ENCODE results near the gene ANKEF1. TPM values are rescaled to one million over a fixed set of nuclear protein-coding genes. Genes with fewer than 3 reads are reported as not detected.

Gene ANKEF1
- total and polyA plus RNA-seq, 7 donors, result 0.52 to 2.7 (median 1.3) TPM

DNA sequence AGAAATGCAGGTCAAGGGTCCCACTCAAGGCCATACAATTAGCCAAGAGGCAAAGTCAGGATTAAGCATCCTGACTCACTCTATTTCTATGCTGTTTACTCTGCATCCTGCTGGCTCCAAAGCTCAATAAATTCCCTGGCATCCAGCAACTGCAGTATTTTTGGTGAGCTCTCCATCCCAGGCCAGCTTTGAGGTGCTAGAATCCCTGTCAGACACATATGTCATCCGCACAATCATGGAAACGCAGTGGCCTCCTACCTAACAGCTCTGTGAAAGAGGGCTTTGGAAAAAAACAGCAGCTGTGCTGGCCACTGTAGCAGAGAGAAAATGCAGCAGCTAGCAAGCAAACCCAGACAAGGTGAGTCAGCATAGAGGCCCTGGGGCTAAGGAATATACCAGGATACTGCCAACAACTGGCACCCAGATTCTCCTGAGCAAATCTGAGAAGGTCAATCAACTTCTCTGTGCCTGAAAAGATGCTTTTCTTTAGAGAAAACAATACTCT, 58.4 kb downstream of the ANKEF1 start:
- H3K4me1 ChIP-seq, result no peaks in the 10 kb centered on the region
- no peak for DNase-seq
- ATAC-seq, result no peak
- no peak for TF ChIP-seq CTCF (IDR thresholded peaks at IDR 0.05)
- H3K36me3 ChIP-seq (ENCODE audit: insufficient read depth in 1 of 2, low read depth in 1 of 2), result no peaks in the 10 kb centered on the region
- intact Hi-C loops (cut with DNase I), result loop anchor here in 1 of 2 donors (10.0 kb wide), 1 partner anchor 468 kb away; no protein-coding TSS in a partner anchor
- H3K27me3 ChIP-seq (ENCODE audit: insufficient read depth in 3 of 3, low read length in 2 of 3), result no peaks in the 10 kb centered on the region
- whole genome bisulfite sequencing, 3 donors, result 72 to 88% (median 80%) methylated on average over 2 of the region's 2 CpGs
- no peak overlapping the region for H3K4me3 ChIP-seq
- H3K9me3 ChIP-seq, result no peaks in the 10 kb centered on the region
- H3K27ac ChIP-seq, result no peak overlapping the region

GRCh38 chr20:10094566-10095173, 59.9 kb downstream of the ANKEF1 start:
- DNase-seq (no peak), ATAC-seq (no peak)
- no peak overlapping the region for H3K4me3 ChIP-seq
- H3K36me3 ChIP-seq (ENCODE audit: insufficient read depth in 1 of 2, low read depth in 1 of 2), result no peaks in the 10 kb centered on the region
- no peaks in the 10 kb centered on the region for H3K4me1 ChIP-seq
- 71 to 78% (median 75%) methylated on average over 5 of the region's 5 CpGs for WGBS, 3 donors
- intact Hi-C loops (cut with DNase I), result loop anchor here in 1 of 2 donors (10.0 kb wide), 1 partner anchor 470 kb away; no protein-coding TSS in a partner anchor
- TF ChIP-seq CTCF (IDR thresholded peaks at IDR 0.05), result no peak
- H3K27ac ChIP-seq, result no peak overlapping the region
- no peaks in the 10 kb centered on the region for H3K9me3 ChIP-seq
- H3K27me3 ChIP-seq (ENCODE audit: insufficient read depth in 3 of 3, low read length in 2 of 3), result no peaks in the 10 kb centered on the region

DNA sequence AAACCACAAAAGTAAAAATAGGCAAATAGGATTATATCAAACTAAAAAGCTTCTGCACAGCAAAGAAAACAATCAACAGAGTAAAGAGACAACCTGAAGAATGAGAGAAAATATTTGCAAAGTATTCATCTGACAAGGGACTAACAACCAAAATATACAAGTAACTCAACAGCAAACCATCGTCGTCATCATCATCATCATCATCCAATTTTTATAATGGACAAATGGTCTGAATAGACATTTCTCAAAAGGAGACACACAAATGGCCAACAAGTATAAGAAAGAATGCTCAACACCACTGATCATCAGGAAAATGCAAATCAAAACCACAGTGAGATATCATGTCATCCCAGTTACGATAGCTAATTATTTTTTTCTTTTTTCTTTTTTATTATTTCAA, 62.0 kb downstream of the ANKEF1 start:
- no peaks in the 10 kb centered on the region for H3K9me3 ChIP-seq
- DNase-seq (no peak), ATAC-seq (no peak)
- no peaks in the 10 kb centered on the region for H3K36me3 ChIP-seq (ENCODE audit: insufficient read depth in 1 of 2, low read depth in 1 of 2)
- WGBS, 3 donors, result 92 to 93% (median 93%) methylated on average over 3 of the region's 3 CpGs
- no peak overlapping the region for H3K4me3 ChIP-seq
- no peaks in the 10 kb centered on the region for H3K27me3 ChIP-seq (ENCODE audit: insufficient read depth in 3 of 3, low read length in 2 of 3)
- no peak for TF ChIP-seq CTCF (IDR thresholded peaks at IDR 0.05)
- no peaks in the 10 kb centered on the region for H3K4me1 ChIP-seq
- intact Hi-C loops (cut with DNase I), result loop anchor here in 1 of 2 donors (10.0 kb wide), 1 partner anchor 472 kb away; no protein-coding TSS in a partner anchor
- H3K27ac ChIP-seq, result no peak overlapping the region

DNA sequence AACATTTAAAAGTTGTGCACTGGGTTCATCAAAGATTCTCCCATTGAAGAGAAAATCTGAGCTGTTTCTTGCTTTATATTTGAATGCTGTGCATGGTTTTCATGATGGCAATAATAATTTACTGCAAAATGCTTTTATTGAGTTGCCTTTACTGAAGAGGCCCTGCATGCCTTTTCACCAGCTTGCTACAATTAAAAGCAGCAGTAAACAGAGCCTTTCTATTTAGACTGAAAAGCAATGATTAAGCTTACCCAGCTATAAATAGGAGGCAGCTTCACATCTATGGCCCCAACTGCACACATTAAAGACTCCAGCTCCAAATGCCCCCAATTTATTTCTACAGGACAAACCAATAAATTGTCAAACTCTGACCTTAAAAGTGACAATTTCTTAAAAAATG, 70.3 kb downstream of the ANKEF1 start:
- H3K4me1 ChIP-seq, result no peaks in the 10 kb centered on the region
- no peak overlapping the region for H3K4me3 ChIP-seq
- ATAC-seq (no peak), DNase-seq (no peak)
- no peaks in the 10 kb centered on the region for H3K36me3 ChIP-seq (ENCODE audit: insufficient read depth in 1 of 2, low read depth in 1 of 2)
- no peaks in the 10 kb centered on the region for H3K27me3 ChIP-seq (ENCODE audit: insufficient read depth in 3 of 3, low read length in 2 of 3)
- no peak for TF ChIP-seq CTCF (IDR thresholded peaks at IDR 0.05)
- no peak overlapping the region for H3K27ac ChIP-seq
- no peaks in the 10 kb centered on the region for H3K9me3 ChIP-seq
- intact Hi-C loops (cut with DNase I), result no loop called here

Other genes starting within 250 kb of the ANKEF1 start
- gene PAK5, start 195.9 kb upstream of the ANKEF1 start, total RNA-seq, result not detected
- under 1 TPM in 1 of 3 donors, not detected in 2; 0.01 TPM for gene PAK5, start 195.9 kb upstream of the ANKEF1 start, polyA plus RNA-seq
- not detected for gene SNAP25, start 183.8 kb downstream of the ANKEF1 start, total RNA-seq
- under 1 TPM in 2 of 3 donors, not detected in 1; 0.07 to 0.75 TPM for gene SNAP25, start 183.8 kb downstream of the ANKEF1 start, polyA plus RNA-seq

All from psoas muscle (tissue), 8 donors.